Right atrium auricular region (tissue), 2 donors: ENCODE results near the gene DHX40. TPM values are rescaled to one million over a fixed set of nuclear protein-coding genes. Genes with fewer than 3 reads are reported as not detected.
A peak's percentile ranks its signal among the peaks of the same experiment; 100 is the strongest.

Experiments used
- DNase-seq: peaks from one replicate; pipeline ENCODE4 v3.0.0-alpha.2; 2019; ENCODE audit warnings: low spot score
- H3K27ac ChIP-seq, 2 donors: fragments of 200-600 bp; sonication (generic); 1 replicate in 1 of 2; 2 replicates in 1 of 2; pipeline ENCODE4 v1.5.1; 2016 to 2019
- H3K27me3 ChIP-seq, 2 donors: fragments of 200-600 bp; sonication (generic); one replicate each; pipeline versions ENCODE4 v1.5.1 to v1.6.0; 2017 to 2019
- H3K36me3 ChIP-seq: fragments of 200-600 bp; sonication (generic); one replicate; pipeline ENCODE4 v1.5.1; 2016
- H3K4me1 ChIP-seq, 2 donors: fragments of 200-600 bp; sonication (generic); one replicate each; pipeline versions ENCODE4 v1.5.1 to v1.6.0; 2017 to 2019
- H3K4me3 ChIP-seq, 2 donors: fragments of 200-600 bp; sonication (generic); 1 replicate in 1 of 2; 2 replicates in 1 of 2; pipeline ENCODE4 v1.5.1; 2017 to 2019; ENCODE audit warnings: mild to moderate bottlenecking in 1 of 2, moderate library complexity in 1 of 2
- H3K9me3 ChIP-seq, 2 donors: fragments of 200-600 bp; sonication (generic); one replicate each; pipeline ENCODE4 v1.5.1; 2019
- total RNA-seq, 2 donors: library from RNA; depleted of rRNA; stranded (reverse); fragments of >200 nt; gene quantifications; one replicate each; pipeline ENCODE4 v1.1.0, GENCODE V29; 2016
- TF ChIP-seq, protein P1 (sequence below), 2 donors: fragments of 200-600 bp; sonication (generic); IDR thresholded peaks; one replicate each; pipeline ENCODE4 v1.5.1; 2019; ENCODE audit warnings: antibody characterized with exemption in 2 of 2

The DHX40 gene
- total RNA-seq, 2 donors from 2014 or later, result 22.1 to 22.7 TPM

DNA sequence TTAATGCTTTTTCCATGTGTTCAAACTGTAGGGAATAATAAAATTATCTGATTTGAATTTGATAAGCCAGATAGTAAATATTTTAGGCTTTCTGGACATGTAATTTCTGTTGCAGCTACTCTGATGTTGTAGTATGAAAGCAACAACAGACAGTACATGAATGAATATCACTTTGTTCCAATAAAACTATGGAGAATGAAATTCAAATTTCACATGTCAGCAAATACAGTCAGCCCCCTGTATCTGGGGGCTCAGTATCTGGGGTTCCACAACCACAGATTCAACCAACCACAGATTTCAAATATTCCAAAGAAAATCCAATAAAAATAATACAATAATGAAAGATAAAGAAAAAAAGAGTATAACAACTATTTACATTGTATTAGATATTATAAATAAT is 46.1 kb downstream of the DHX40 start:
- H3K36me3 ChIP-seq, result peaks cover 28% of the 10 kb centered on the region
- no peaks in the 10 kb centered on the region for H3K27me3 ChIP-seq
- no peak overlapping the region for H3K27ac ChIP-seq
- TF ChIP-seq, protein P1, sequence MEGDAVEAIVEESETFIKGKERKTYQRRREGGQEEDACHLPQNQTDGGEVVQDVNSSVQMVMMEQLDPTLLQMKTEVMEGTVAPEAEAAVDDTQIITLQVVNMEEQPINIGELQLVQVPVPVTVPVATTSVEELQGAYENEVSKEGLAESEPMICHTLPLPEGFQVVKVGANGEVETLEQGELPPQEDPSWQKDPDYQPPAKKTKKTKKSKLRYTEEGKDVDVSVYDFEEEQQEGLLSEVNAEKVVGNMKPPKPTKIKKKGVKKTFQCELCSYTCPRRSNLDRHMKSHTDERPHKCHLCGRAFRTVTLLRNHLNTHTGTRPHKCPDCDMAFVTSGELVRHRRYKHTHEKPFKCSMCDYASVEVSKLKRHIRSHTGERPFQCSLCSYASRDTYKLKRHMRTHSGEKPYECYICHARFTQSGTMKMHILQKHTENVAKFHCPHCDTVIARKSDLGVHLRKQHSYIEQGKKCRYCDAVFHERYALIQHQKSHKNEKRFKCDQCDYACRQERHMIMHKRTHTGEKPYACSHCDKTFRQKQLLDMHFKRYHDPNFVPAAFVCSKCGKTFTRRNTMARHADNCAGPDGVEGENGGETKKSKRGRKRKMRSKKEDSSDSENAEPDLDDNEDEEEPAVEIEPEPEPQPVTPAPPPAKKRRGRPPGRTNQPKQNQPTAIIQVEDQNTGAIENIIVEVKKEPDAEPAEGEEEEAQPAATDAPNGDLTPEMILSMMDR (IDR thresholded peaks at IDR 0.05), result no peak
- no peaks in the 10 kb centered on the region for H3K4me1 ChIP-seq
- no peak for DNase-seq
- no peaks in the 10 kb centered on the region for H3K9me3 ChIP-seq
- H3K4me3 ChIP-seq, result no peak overlapping the region

GRCh38 chr17:59616253-59616920 is 51.0 kb downstream of the DHX40 start:
- peaks cover 0 to 15% of the 10 kb centered on the region in 2 donors for H3K4me1 ChIP-seq
- no peaks in the 10 kb centered on the region for H3K9me3 ChIP-seq
- no peaks in the 10 kb centered on the region for H3K27me3 ChIP-seq
- TF ChIP-seq, protein P1 (IDR thresholded peaks at IDR 0.05), result no peak
- no peak overlapping the region for H3K4me3 ChIP-seq
- DNase-seq, result no peak
- H3K36me3 ChIP-seq, result no peaks in the 10 kb centered on the region
- no peak overlapping the region for H3K27ac ChIP-seq

DNA sequence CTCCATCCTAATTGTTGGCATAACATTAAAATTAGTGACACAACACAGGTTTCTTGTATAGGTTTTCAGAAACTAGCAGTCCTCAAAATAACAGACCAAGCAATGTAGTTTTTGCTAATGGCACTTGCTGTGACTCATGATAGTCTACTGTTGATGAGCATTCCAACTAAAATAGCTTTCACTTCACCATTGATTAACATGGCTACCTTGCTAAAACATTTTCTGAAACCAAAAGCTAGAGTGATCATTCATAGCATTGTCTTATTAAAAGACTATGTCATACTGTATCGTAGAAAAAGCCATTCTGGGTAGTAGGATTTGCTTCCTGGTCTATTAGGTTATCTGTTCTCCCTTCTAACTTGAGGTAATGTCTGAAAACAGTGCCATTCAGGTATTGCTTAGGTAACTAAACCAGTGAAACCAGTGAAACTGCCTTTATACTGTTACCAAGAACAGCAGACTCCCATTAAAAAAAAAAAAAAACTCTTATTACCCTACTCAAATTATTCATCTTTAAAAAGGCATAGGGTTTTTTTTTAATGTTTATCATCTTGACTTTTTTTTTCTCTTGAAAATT is 51.8 kb downstream of the DHX40 start:
- DNase-seq, result no peak
- H3K4me1 ChIP-seq, result peaks cover 0 to 23% of the 10 kb centered on the region in 2 donors
- no peaks in the 10 kb centered on the region for H3K36me3 ChIP-seq
- TF ChIP-seq, protein P1 (IDR thresholded peaks at IDR 0.05), result no peak
- no peaks in the 10 kb centered on the region for H3K9me3 ChIP-seq
- H3K27ac ChIP-seq, result no peak overlapping the region
- H3K4me3 ChIP-seq, result no peak overlapping the region
- no peaks in the 10 kb centered on the region for H3K27me3 ChIP-seq

GRCh38 chr17:59619035-59619297 is 53.6 kb downstream of the DHX40 start:
- TF ChIP-seq, protein P1 (IDR thresholded peaks at IDR 0.05), result no peak
- Histone ChIP-seq H3K27ac (peak overlapping the region; percentile 98 to 99), H3K36me3 (no peaks in the 10 kb centered on the region), H3K9me3 (no peaks in the 10 kb centered on the region), H3K4me1 (peaks cover 0 to 40% of the 10 kb centered on the region in 2 donors), H3K4me3 (peak overlapping the region; percentile 91), H3K27me3 (no peaks in the 10 kb centered on the region)
- no peak for DNase-seq

DNA sequence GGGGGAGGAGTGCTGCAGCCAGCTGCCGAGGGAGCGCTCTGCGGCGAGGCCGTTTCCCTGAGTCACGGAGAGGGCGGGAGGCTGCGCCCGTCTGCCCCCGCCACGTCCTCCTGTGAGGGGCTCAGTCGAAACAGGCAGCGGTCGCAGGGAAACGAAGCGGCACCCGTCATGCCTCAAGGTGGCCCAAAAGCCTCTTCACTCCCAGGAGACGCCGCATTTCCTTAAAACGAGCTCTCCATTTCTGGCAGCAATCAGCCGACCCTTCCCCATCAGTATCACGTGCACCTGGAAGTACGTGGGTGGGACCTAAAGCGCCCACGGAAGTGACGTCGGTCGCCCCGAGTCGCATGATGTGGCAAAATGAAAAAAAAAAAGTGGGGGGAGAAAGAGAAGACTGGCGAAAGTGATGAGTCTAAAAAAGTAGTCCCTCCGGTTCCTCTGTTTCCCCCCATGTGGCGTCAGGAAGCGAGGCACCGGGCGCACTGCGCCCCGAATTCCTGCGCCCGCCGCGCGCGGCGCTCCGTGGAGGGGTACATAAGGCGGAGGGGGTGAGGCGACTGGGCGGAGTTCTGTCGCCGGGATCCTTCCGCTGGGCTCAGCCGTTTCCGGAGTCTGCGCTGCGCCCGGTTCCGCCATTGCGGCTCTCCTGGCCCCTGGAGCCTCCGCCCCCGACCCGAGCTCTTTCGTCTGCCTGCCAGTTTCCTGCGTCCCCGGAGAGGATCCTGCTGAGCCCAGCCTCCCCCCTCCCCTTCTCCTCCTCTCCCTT is 54.1 kb downstream of the DHX40 start, which contains the start of gene CLTC:
Gene CLTC (plus strand): TSS at position 598 of the 766 bp plus-strand sequence. CDS start 237 bp downstream, outside the sequence.
- TF ChIP-seq, protein P1 (IDR thresholded peaks at IDR 0.05), result peak in 1 of 2 donors; percentile 25

More for the DNA sequence above, 54.1 kb downstream of the DHX40 start, which contains the start of gene CLTC:
- Histone ChIP-seq H3K27me3 (no peaks in the 10 kb centered on the region), H3K4me1 (peaks cover 0 to 44% of the 10 kb centered on the region in 2 donors), H3K9me3 (no peaks in the 10 kb centered on the region), H3K4me3 (peak within 1 kb of the TSS; percentile 91), H3K27ac (peak within 1 kb of the TSS; percentile 98 to 99), H3K36me3 (no peaks in the 10 kb centered on the region)
- peak; percentile 94 for DNase-seq
